Measurements from ENCODE around the gene CHAD. TPM values are rescaled to one million over a fixed set of nuclear protein-coding genes. Genes with fewer than 3 reads are reported as not detected.

The CHAD gene
- total RNA-seq, 1 donor from 2014 or later, result not detected

Other genes with a start within 250 kb of the CHAD start
- 0.29 and 0.34 TPM in 2 replicates for gene TMEM92, start 194.4 kb downstream of the CHAD start, total RNA-seq
- 31.1 TPM in 2 replicates for gene XYLT2, start 122.8 kb downstream of the CHAD start, total RNA-seq
- gene MRPL27, start 95.7 kb downstream of the CHAD start, total RNA-seq, result 60.9 and 68.5 TPM in 2 replicates
- gene EME1, start 95.7 kb downstream of the CHAD start, total RNA-seq, result 13.1 and 15.8 TPM in 2 replicates
- 82.4 and 82.6 TPM in 2 replicates for gene LRRC59, start 71.4 kb downstream of the CHAD start, total RNA-seq
- 18.6 and 24.6 TPM in 2 replicates for gene ACSF2, start 42.7 kb downstream of the CHAD start, total RNA-seq
- gene RSAD1, start 10.0 kb upstream of the CHAD start, total RNA-seq, result 35.5 and 36.1 TPM in 2 replicates
- gene MYCBPAP, start 39.6 kb upstream of the CHAD start, total RNA-seq, result 7.5 and 8.2 TPM in 2 replicates
- gene EPN3, start 63.9 kb upstream of the CHAD start, total RNA-seq, result 0.05 TPM in 1 of 2 replicates, not detected in the other
- 13.2 and 14.4 TPM in 2 replicates for gene SPATA20, start 78.3 kb upstream of the CHAD start, total RNA-seq
- not detected in 2 replicates for gene CACNA1G, start 91.8 kb upstream of the CHAD start, total RNA-seq
- gene ABCC3, start 166.0 kb upstream of the CHAD start, total RNA-seq, result not detected in 2 replicates
- gene ANKRD40, start 239.0 kb upstream of the CHAD start, total RNA-seq, result 38.8 and 39.6 TPM in 2 replicates